ENCODE data around the gene HILPDA. TPM values are rescaled to one million over a fixed set of nuclear protein-coding genes. Genes with fewer than 3 reads are reported as not detected.

HILPDA gene, protein sequence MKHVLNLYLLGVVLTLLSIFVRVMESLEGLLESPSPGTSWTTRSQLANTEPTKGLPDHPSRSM
- polyA plus RNA-seq (ENCODE audit: insufficient read length in 4 of 4): 10 to 100 TPM; 16.9 to 24.4 (median 21.0) TPM

DNA sequence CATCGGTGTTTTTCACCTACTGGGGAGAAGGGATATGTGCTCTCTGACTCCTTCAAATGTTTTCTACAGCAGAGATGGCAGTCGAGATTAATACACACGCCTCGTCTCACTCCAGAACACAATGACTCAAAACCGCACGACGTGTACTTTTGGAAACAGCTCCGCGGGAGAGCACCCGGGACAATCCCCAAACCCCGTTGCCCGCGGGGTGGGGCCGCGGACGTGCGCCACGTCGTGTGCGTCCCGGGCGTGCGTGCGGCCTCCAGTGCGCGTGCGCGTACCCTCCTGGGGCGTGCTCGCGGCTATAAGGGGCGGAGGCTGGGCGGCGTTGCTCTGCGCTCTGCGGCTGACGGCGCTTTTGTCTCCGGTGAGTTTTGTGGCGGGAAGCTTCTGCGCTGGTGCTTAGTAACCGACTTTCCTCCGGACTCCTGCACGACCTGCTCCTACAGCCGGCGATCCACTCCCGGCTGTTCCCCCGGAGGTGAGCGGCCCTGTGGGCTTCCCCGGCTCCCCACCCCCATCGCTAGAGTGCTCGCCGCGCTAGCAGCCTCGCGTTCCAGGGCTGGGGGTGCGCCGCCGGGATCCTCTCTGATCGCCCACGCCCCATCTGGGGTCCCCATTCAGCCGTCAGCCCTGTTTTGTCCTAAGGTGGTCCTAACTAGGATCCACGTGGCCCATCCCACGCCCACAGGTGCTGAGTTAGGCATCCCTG is at the start of gene HILPDA:
HILPDA (plus strand) TSS at position 336 of the 712 bp plus-strand sequence. CDS start 1,391 bp downstream, outside the sequence.
- peak; percentile 68 to 77 (median 74) for DNase-seq (ENCODE audit: low read depth in 4 of 4, low spot score in 2 of 4)

DNA sequence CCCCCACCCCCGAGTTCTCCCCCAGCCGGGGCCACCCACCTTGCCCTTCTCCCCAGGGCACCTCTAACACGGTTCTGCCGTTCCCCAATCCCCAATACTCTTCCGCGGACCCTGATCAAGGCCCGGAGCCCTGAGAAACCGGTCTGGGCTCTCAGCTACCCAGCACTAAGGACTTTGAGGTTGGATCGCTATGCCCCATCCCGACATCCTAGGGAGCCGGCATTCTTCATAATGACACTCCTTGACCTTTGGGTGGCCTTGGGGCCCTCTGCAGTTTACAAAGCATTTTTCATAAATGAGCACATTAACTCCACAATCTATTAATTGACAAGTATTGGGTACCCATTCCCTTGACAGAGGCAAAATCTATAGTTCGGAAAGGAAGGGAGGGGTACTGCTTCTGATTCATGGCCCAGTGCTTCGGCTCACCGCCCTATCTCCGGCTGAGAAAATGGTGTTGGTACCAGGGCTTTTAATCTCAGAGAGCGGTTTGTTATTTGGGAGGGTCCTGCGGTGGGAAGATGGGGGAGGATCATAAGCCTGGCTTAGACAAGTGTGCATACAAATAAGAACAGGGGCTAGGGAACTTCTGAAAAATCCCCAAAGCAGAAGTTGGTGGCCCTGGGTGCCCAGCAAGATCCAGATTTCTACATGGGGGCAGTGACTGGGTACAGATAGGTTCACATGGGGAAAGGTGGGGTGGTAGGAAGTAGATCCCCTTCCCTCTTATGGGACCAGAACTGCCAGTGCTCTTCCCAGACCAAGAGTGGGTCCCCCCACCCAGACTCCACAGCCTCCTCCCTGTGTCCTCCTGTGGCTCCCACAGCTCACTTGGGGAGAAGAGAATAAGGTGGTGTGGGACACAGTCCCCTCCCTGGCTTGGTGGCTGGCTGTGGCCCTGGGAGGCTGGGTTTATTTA is 49.1 kb upstream of the HILPDA start:
- no peak for DNase-seq (ENCODE audit: low read depth in 4 of 4, low spot score in 2 of 4)

DNA sequence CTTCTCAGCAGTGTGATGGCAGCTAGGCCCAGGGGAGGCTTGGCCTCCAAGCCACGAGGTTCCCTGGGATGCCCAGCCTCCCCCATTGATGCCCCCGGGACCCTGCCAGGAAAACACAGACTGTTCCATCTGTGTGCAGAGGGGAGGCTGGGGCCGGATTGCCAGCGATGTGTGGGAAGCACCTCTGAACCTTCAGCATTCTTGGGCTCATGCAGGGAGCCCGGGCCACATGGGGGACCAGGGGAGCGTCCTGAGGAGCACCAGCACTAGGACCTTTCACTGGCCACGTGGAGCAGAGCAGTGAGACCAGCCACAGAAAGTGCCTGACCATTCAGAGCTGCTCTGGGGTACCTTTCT is 48.5 kb upstream of the HILPDA start:
- DNase-seq (ENCODE audit: low read depth in 4 of 4, low spot score in 2 of 4): no peak

DNA sequence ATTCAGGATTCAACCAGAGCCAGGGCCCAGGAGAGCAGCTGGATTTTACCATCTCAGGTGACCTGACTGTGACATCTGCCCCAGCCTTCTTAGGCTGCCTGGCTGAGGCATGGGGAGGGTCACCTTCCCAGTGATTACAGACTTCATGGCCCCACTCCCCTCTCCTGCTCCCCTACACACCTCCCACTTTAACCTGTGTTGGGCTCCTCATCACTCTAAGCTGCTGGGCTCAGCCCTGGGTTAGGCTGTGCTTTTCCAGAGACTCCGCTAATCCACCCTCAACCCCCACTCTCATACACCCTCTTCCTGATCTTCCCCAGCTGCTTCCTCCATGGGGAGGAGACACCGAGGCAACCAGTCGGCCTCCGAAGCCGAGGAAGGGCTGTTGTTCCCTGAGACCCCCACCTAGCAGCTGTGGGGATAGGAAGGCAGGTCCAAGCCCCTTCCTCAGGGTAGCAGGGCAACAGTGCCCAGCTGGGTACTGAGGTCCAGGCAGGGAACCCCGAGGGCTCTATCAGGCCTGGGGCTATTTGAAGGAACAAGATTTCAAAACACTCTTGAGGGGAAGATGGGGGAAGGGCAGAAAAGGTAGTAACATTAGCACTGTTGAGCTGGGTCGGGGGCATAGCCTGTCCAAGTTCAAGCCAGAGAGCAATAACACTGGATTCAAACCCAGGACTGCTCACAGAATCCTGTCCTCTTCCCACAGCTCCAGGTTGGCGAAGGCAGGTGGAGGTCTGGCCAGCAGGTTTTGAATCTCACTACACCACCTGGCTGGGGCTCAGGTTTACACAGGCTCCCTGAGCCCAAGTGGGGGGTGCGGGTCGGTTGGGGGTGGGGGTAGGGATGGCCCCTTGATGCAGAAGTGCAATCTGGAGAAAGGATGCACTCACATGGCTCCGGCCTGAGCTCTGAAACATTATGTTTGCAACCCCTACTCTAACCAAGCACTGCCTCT is 47.6 kb upstream of the HILPDA start:
- no peak for DNase-seq (ENCODE audit: low read depth in 4 of 4, low spot score in 2 of 4)

DNA sequence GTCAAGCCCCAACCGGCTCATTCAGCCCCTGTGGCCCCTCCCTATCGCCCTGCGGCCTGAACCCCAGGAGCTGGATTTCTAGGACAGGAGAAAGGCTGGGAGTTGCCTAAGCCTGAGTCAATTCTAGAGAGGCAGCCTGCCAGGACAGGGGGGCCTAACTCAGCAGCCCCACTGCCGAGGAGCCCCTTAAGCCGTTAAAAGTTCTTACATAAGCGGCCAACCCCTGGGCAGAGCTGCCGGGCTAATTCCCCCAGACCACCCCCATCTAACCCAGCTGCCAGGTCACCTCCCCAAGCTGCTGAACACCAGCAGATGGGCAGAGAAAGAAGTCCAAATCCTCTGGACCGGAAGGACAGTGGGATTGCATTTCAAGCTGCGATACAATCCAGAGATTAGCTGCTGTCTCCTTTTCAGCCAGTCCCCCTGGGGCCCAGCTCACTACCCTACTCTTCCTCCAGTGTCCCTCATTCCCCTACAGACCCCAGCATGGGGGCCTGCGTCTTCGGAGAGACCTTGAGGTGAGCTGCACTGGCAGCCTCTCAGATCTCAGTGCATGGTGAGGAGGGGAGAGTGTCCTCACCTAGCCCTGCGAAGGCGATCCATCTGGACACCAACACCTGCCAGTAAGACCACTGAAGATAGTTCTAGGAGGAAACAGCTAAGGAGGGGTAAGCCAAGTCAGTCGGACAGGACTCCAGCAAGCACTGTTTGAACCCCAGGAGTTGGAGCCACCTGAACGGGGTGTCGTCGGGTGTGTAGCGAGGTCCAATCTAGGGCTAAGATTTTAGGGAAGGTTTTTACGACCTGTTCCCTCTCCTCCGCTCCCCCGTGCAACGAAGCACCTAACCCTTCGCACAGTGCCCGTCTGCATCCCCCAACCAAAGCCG is 46.7 kb upstream of the HILPDA start:
- no peak for DNase-seq (ENCODE audit: low read depth in 4 of 4, low spot score in 2 of 4)

DNA sequence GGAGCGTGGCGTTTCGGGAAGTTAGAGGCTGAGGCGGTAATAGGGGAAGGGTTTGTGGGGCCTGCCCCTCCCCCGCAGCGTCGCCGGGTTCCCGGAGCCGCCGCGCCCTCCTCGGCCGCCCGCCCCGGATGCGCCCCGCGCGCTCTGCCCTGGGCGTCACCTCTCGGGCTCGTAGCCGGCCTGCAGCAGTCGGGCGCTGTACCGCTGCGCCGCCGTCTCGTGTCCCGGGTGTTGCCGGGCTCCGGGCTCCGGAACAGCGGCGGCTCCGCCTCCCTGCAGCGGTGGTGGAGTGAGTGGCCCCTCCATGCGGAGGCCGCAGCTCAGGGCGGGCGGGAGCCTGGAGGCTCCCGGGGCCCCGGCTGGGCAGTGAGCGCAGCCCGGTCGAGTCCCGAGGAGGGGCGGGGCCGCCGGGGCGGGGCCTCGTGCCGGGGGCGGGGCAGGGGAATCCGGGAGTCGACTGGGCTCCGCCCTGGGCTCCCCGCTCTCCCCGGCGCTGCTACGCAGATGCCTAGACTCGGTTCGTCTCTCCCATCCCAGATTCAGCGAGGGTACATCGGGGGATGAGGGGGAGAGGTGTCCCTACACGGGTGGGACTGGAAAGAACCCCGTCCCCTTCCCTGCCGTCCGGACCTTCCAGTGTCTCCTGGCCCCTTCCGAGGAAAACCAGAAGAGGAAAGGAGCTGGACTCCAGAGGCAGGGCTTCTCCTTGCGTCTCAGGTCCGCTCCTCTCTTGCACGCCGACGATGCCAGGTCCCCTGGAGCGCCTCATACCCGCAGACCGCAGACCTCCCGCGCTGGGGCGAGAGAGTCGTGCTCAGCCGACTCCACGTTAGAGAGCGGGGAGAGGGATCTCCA is 45.9 kb upstream of the HILPDA start, which contains the start of gene IMPDH1:
IMPDH1 (minus strand) TSS at position 387 of the 855 bp plus-strand sequence; CDS start at position 306, 81 bp downstream.
- DNase-seq (ENCODE audit: low read depth in 4 of 4, low spot score in 2 of 4): peak in 2 of 4 donors; percentile 58 to 66

DNA sequence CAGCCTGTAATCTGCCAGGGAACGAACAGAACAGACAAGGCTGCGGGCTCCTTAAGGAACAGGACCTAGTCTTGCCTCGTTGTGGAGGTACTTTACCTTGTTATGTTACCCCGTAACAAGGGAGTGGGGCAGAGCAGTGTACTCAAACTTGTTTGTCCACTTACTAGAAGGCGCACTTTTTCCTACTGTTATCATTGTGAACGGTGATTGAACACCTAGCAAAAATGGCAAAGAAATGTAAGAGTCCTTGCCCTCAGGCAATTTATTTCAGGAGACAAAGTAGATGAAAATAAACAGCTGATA is 45.3 kb upstream of the HILPDA start:
- no peak for DNase-seq (ENCODE audit: low read depth in 4 of 4, low spot score in 2 of 4)

DNA sequence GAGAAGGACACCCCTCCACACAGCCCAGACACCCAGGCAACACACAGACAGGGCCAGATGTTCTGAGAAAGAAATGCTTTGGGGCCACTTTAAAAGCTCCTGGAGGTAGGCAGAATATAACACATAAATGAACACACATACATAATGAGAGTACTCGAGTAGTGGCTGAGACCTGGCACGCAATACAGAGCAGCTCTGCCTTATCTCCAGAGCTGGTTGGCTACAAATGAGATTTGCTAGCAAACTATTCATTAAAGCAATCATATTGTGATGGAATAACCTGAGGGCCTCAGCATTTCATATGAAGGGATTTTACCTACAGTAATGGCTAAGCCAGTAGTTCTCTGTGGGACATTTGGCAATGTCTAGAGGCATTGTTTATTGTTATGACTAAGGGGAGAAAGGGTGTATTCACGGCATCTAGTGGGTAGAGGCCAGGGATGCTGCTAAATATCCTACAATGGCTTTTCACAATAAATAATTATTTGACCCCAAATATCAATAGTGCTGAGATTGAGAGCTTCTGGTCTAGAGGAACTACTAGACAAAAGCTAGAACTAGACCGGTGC is 40.4 kb upstream of the HILPDA start:
- no peak for DNase-seq (ENCODE audit: low read depth in 4 of 4, low spot score in 2 of 4)

DNA sequence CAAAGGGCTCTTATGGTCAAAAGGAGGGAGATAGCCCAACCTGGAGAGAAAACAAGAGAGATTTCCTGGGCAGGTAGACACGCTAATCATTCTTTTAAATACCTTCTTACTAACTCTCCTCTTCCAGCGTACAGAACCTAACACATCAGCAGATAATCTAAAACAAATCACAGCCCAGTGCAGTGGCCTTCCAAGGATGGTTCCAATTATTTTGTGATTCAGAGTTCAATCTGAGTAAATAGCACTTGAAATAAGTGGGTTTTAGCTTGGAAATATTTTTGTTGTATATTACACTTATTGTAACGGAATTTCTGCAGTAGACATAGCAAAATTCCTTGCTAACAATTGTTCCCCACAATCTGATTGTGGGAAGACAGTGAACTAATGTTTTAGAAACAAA is 38.6 kb upstream of the HILPDA start:
- no peak for DNase-seq (ENCODE audit: low read depth in 4 of 4, low spot score in 2 of 4)

DNA sequence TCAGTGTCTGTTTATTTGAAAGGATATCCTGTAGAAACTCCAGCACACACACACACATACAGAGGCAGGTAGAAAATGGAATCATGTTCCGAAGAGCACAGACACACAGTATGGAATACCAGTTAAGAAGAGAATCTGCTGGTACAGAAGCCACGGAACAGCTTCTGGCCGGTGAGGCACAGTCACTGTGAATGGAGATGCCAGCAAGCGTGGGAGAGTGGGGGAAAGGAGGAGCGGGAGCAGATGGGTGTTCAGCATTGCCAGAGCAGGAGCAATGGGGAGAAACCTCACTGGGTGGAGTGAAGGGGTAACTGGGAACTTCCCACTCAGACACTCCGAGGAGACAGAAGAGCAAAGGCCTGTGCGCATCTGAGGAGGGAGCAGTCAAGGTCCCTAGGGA is 36.4 kb upstream of the HILPDA start:
- DNase-seq (ENCODE audit: low read depth in 4 of 4, low spot score in 2 of 4): no peak

DNA sequence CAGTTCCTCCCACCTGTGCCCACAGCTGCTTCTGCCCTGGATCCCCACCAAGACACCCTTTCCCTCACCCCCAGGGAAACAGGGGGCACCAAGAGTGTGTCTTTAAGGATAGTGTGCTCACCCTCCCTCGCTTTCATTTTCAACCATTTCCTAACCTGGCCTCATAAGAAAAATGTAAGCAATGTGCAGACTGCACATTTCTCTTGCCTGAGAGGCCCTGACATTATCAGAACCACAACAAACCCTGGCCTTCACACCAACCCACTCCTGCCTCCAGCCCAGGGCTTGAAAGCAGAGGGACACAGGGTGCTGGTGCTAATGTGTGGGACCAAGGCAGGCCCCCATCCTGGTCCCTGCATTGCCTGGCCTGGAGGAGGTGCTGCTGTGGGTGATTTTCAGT is 34.9 kb upstream of the HILPDA start:
- DNase-seq (ENCODE audit: low read depth in 4 of 4, low spot score in 2 of 4): no peak

DNA sequence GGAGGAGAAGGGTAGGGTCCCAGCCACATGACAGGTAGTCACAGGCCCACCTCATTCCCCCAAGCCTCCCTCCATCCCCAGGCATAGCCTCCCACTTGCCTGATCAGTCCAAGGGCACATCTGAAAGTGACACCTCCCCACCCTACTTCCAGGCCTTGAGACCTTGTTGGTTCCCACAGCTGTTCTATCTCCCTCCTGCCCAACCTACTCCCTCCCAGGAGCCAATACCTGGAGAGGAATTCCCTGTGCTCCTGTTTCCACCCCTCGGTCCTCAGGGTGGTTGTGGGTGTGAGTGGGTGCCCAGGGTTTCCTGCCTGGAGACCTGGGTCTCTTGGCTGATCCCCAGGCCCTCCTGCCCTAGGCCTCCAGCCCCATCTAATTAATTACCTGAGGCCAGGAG is 34.3 kb upstream of the HILPDA start:
- no peak for DNase-seq (ENCODE audit: low read depth in 4 of 4, low spot score in 2 of 4)

DNA sequence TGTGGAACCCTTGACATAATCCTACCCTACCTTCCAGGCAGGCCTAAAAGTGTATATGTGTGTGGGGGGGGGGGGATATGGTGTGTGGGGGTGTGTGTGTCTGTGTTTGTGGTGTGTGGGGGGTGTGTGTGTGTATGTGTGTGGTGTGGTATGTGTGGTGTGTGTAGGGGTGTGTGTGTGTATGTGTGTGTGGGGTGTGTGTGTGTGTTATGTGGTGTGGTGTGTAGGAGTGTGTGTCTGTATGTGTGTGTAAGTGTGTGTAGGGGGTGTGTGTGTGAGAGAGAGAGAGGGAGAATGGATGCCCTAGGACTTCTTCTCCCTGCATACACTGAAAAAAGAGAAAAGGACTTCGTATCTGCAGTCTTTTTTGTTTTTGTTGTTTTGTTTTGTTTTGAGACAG is 33.6 kb upstream of the HILPDA start:
- DNase-seq (ENCODE audit: low read depth in 4 of 4, low spot score in 2 of 4): no peak

DNA sequence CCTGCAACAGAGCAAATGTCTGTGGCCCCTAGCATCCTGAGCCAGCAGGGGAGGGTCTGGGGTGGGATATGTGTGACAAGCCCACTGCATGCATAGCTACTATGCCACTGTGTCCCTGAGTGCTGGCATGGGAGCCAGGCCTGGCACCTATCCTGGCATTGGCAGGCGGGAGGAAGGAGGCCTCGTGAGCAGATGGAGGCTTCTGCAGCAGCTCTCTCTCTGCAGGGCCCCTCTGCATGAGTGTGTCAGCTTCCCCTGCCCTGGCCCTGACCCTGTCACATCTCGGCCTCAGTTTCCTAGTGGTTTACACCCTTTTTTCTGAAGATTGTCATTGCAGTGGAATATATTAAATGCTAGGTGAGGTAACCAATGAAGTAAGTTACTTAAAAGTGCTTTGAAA is 32.8 kb upstream of the HILPDA start:
- DNase-seq (ENCODE audit: low read depth in 4 of 4, low spot score in 2 of 4): no peak

DNA sequence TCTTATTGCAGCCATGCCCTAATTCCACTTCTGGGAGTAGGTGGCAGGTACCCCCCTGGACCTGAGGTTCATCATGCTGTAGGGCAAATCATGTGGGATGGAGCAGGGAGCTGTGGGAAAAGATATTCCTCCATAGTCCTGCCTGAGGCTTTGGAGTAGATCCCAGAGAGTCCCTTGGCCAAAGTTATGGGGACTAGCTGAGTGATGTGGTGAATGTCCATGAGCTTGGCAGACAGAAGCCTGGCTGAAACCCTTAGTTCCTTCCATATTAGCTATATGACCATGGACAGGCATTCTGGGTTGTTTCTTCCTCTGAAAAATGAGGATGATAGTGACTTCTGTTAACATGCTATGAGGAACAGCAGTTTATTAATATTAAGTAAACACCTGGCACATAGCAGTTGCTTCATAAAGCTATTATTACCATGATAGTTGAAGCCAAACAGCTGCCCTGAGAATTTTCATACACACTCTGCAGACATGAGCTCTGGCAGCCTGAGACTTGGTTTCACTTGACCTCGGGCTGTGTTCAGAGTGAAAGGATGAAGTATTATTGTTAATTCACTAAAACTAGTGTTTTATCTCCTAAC is 30.9 kb upstream of the HILPDA start:
- no peak for DNase-seq (ENCODE audit: low read depth in 4 of 4, low spot score in 2 of 4)

DNA sequence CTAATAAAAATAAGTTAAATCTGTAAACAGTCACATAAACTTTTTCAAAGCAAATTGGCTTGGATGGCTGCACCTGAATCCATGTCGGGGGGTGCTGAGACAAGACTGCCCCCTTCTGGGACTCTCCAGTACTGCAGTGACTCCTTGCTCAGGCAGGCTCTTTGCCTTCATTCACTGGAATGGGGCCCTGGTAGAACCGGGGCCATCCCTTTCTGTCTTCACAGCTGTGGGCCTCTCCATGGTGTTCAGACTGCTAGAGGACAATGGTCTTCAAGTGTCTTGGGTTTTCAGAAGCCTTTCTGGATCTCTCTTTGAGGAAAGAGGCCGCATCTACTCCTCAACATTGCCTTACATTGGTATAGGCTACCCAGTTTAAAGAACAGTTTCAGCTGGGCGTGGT is 29.8 kb upstream of the HILPDA start:
- no peak for DNase-seq (ENCODE audit: low read depth in 4 of 4, low spot score in 2 of 4)

DNA sequence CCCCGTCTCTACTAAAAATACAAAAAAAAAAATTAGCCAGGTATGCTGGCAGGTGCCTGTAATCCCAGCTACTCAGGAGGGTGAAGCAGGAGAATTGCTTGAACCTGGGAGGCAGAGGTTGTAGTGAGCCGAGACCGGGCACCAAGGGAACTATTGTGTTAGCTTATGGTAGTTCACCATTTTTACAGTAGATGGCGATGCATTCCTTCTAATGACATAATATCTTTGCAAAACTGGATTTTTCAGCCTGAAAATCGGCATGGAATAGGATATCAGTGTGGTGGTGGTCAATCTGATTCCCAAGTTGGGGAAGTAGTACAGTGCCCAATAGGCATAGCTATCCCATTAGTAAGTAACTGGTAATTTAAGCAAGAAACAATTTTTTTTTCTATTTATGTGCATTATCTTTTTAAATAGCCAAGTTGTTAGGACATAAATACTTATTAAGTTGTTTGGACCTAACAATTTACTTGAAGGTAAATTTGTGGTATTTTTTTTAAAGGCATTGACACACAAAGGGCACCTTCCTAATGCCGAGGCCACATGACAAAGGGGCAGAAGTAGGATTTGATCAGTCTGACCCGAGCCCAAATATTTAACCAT is 28.3 kb upstream of the HILPDA start:
- peak in 1 of 4 donors; percentile 65 for DNase-seq (ENCODE audit: low read depth in 4 of 4, low spot score in 2 of 4)

DNA sequence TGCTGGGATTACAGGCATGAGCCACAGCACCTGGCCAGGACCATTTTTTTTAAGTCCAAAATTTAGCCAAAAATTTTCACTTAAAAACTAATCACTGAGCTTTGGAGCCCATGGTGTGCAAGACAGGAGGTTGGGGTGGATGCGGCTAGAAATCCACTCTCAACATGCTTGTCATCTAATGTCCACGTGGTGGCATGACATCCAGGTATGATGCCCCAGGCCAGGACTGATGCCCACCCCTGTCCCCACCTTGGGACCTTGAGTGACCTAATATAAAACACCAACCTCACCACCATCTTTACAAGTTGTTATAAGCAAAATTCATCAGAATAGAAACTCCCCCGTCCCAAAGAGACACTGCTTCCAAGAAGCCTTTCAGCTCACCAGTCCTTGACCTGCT is 25.5 kb upstream of the HILPDA start:
- DNase-seq (ENCODE audit: low read depth in 4 of 4, low spot score in 2 of 4): no peak

Measured in left renal cortex interstitium (tissue), 4 donors.